Upper lobe of right lung (tissue), 1 donor: ENCODE measurements around the gene FHIT. TPM values are rescaled to one million over a fixed set of nuclear protein-coding genes. Genes with fewer than 3 reads are reported as not detected.
A peak's percentile ranks its signal among the peaks of the same experiment; 100 is the strongest.

ENCODE experiments used
- ATAC-seq: fragments of 200-7000 bp; cut with Tn5 transposase; one replicate; pipeline ENCODE4 v1.9.1; 2020; ENCODE audit warnings: mild to moderate bottlenecking, moderate library complexity
- DNase-seq: peaks from one replicate; pipeline ENCODE4 v3.0.0-alpha.2; 2020
- H3K27ac ChIP-seq: fragments of 200-600 bp; one replicate; pipeline ENCODE4 v1.8.0; 2022
- H3K27me3 ChIP-seq: fragments of 200-600 bp; one replicate; pipeline ENCODE4 v1.8.0; 2022; ENCODE audit warnings: mild to moderate bottlenecking
- H3K36me3 ChIP-seq: fragments of 200-600 bp; one replicate; pipeline ENCODE4 v1.8.0; 2022
- H3K4me1 ChIP-seq: fragments of 200-600 bp; one replicate; pipeline ENCODE4 v1.8.0; 2022
- H3K4me3 ChIP-seq: fragments of 200-600 bp; one replicate; pipeline ENCODE4 v1.8.0; 2022; ENCODE audit warnings: mild to moderate bottlenecking
- H3K9me3 ChIP-seq: fragments of 200-600 bp; one replicate; pipeline ENCODE4 v1.8.0; 2022
- intact Hi-C: fragments of 100-400 bp; cut with DNase I; formaldehyde crosslinking; loops from one replicate; pipeline ENCODE4 v1.11.0; 2022
- total RNA-seq: library from RNA; stranded (reverse); fragmentation: NEBNext Ultra II Directional; extraction: Animal tissue kit (Norgen Biotek cat#: 25700); gene quantifications from one replicate; pipeline ENCODE4 v1.2.1, GENCODE V29; 2021
- TF ChIP-seq, protein P1 (sequence below): fragments of 200-600 bp; IDR thresholded peaks from one replicate; pipeline ENCODE4 v1.8.0; 2022; ENCODE audit warnings: antibody characterized with exemption
- donor health status: DM: no; HTN: yes; CAD: no; lungs with severe emphysema.

FHIT gene
- total RNA-seq, 1 donor from 2014 or later, result 9.6 TPM

DNA sequence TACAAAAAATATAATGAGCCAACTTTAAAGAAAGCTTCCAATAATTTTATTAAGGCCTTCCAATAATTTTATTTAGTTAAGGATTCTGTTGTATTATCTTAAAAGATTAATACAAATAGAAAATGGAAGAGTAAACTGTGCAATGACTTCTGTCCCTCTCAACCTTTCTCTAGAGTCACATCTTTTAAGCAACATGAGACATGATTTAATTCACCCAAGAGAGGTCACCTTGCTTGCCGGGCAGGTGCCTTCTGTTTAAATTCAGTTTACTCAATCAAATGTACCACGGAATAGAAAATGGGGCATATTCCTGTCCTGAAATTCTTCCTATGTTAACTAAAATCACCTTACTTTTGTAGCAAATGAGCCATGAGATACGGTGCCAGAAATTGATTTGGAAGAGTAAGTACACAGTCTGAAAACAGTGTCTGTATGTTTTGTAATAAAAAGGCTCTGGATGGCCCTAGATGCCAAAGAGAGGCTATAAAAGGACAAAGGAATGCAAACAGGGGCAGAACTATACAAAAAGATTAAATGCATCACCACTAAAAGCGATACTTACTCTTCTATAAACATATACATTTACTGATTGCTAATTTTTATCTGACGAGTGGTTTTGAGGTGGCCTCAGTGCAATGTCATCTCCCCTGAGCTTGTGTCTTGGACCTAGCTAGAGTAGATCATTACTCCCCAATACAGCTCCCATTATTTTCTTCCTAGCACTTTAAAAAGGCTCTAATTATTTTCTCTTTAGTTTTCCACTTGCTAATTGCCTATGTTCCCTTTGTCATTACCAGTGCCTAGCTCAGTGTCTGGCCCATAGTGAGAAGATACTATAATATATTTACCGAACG lies 134.0 kb downstream of the FHIT start:
- Histone ChIP-seq H3K4me3 (no peak overlapping the region), H3K27me3 (no peaks in the 10 kb centered on the region), H3K9me3 (peaks cover 7% of the 10 kb centered on the region), H3K4me1 (no peaks in the 10 kb centered on the region), H3K36me3 (no peaks in the 10 kb centered on the region), H3K27ac (no peak overlapping the region)
- ATAC-seq (no peak), DNase-seq (no peak)
- intact Hi-C loops, result no loop called here
- TF ChIP-seq, protein P1, sequence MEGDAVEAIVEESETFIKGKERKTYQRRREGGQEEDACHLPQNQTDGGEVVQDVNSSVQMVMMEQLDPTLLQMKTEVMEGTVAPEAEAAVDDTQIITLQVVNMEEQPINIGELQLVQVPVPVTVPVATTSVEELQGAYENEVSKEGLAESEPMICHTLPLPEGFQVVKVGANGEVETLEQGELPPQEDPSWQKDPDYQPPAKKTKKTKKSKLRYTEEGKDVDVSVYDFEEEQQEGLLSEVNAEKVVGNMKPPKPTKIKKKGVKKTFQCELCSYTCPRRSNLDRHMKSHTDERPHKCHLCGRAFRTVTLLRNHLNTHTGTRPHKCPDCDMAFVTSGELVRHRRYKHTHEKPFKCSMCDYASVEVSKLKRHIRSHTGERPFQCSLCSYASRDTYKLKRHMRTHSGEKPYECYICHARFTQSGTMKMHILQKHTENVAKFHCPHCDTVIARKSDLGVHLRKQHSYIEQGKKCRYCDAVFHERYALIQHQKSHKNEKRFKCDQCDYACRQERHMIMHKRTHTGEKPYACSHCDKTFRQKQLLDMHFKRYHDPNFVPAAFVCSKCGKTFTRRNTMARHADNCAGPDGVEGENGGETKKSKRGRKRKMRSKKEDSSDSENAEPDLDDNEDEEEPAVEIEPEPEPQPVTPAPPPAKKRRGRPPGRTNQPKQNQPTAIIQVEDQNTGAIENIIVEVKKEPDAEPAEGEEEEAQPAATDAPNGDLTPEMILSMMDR, result no peak

DNA sequence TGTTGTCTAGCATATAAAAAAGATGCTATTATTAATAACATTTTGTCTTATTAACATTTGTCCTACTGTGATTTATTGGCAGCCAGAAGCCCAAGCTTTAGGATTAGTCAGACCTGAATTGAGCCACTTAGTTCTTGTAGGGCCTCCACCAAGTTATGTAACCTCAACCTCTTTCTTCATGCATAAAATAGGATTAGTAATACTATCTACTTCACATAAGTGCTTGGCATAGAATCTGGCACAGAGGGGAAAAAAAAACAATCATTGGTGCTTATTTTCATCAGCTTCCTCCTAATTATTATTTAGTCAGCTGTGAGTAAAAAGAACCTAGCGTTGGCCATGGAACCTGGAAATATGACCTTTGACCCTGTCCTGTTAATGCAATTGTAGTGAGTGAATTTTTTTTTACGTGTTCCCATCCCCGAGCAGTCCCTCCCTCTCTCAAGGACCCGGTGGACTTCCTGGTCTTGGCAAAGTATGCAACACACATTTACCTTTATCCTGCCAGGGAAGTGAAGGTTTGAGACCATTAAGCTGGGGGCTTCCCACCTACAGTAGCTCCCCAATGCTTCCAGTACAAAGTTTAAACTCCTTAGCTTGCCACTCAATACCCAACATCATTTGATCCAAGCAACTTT lies 136.8 kb downstream of the FHIT start:
- Histone ChIP-seq H3K27me3 (no peaks in the 10 kb centered on the region), H3K4me3 (no peak overlapping the region), H3K36me3 (no peaks in the 10 kb centered on the region), H3K4me1 (no peaks in the 10 kb centered on the region), H3K27ac (no peak overlapping the region), H3K9me3 (no peaks in the 10 kb centered on the region)
- intact Hi-C loops, result no loop called here
- DNase-seq (no peak), ATAC-seq (peak; percentile 52)
- TF ChIP-seq, protein P1, result no peak

DNA sequence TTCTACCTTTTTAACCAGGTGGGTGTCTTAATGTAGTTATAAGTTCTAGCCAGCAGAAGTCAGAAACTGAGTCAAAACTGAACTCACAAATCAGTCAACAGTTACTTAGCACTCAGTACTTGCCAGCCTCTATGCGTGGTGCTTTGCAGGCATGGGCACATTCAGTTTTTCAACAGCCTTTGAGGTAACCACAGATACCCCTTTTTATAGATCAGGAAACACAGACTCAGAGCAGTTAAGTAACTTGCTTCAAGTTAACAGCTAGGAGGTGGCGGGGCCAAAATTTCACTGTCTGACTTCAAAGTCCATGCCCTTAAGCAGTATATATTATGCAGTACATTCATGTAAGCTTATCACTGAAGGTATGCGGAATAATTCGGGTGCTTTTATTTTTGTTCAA lies 139.4 kb downstream of the FHIT start:
- intact Hi-C loops, result no loop called here
- ATAC-seq (no peak), DNase-seq (no peak)
- Histone ChIP-seq H3K27ac (no peak overlapping the region), H3K4me3 (no peak overlapping the region), H3K36me3 (no peaks in the 10 kb centered on the region), H3K27me3 (no peaks in the 10 kb centered on the region), H3K9me3 (no peaks in the 10 kb centered on the region), H3K4me1 (no peaks in the 10 kb centered on the region)
- TF ChIP-seq, protein P1, result no peak

DNA sequence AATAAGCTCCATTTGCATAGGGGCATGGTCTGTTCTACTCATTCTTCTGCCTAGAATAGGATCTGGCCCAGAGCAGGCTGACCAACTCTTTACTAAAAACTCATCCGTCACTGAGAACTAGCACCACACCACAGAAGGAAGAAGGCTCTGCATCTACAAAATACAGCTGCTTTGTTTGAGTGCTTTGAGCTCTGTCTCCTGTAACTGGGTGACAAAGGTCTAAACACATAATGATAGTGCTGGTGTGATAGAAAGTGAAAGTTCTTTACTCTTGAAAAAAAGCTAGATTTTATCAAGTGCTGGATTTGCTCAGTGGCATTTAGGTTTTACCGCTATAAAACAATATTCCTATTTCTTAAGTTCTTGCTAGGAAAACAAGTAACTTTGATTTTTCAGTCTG lies 140.7 kb downstream of the FHIT start:
- no peak for DNase-seq
- Histone ChIP-seq H3K4me3 (no peak overlapping the region), H3K4me1 (no peaks in the 10 kb centered on the region), H3K27me3 (no peaks in the 10 kb centered on the region), H3K9me3 (no peaks in the 10 kb centered on the region), H3K36me3 (no peaks in the 10 kb centered on the region), H3K27ac (no peak overlapping the region)
- intact Hi-C loops, result no loop called here
- ATAC-seq, result no peak
- TF ChIP-seq, protein P1, result no peak

DNA sequence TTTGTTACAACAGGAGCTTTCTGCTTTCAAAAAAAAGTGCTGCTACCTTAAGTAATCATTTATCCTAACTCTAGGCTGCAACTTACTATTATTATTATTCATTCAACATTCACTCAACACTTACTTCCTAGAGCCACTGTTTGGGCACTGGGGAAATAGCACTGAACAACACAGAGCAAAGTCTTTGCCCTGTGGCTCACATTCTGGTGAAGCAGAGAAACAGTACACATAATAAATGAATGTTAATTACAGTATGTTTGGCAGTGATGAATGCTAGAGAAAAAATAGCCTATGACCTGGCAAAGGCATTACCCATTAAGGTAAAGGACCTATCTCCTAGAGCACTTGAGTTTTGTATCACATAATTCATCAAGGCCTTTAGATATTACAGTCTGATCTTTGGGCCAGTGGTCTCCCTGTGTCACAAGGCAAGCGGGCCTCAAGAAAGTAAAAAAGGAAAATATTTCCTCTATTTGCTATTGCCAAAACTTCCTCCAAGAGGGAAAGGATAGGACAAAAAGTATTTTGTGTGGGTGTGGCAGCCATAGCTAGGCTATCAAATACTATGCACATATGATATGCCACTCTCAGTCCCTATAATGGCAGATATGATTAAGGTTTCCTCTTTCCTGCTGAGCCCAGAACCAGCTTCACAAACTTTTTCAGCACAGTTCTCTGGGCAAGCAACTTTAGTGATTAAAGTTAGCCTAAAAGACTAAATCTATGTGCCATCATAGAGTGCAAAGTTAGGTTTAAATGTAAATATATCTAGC lies 142.8 kb downstream of the FHIT start:
- intact Hi-C loops, result no loop called here
- H3K9me3 ChIP-seq, result no peaks in the 10 kb centered on the region
- TF ChIP-seq, protein P1, result no peak
- no peak overlapping the region for H3K4me3 ChIP-seq
- DNase-seq, result no peak
- H3K4me1 ChIP-seq, result no peaks in the 10 kb centered on the region
- H3K36me3 ChIP-seq, result no peaks in the 10 kb centered on the region
- H3K27me3 ChIP-seq, result no peaks in the 10 kb centered on the region
- no peak for ATAC-seq
- no peak overlapping the region for H3K27ac ChIP-seq
